Natural killer cell treated with Interleukin-12 subunit alpha and Interleukin-12 subunit beta and Interleukin-15 and Interleukin-18, amount 100 ng/mL, for 72 hours (primary cell): ENCODE results near the gene CGB1. TPM values are rescaled to one million over a fixed set of nuclear protein-coding genes. Genes with fewer than 3 reads are reported as not detected.
A peak's percentile ranks its signal among the peaks of the same experiment; 100 is the strongest.
"Not testable (repeated sequence)": the region's sequence is repeated elsewhere in the genome, so short reads cannot be mapped to it uniquely, and the experiment has no call there.

Source experiments
- ATAC-seq, 2 donors: fragments of 150-1000 bp; cut with Tn5 transposase in 1 of 2; sonication (Bioruptor Pico), chemical (Tn5 transposase) in 1 of 2; 2 replicates each; pipeline ENCODE4 v1.10.0; 2021
- DNase-seq: peaks from one replicate; pipeline ENCODE4 v3.0.0; 2022; ENCODE audit warnings: low spot score
- H3K27ac Mint-ChIP-seq, 2 donors: 1 replicate in 1 of 2; 2 replicates in 1 of 2; pipeline ENCODE4 v1.8.0; 2022; ENCODE audit warnings: mixed read lengths in 2 of 2, mild to moderate bottlenecking in 1 of 2, moderate library complexity in 1 of 2
- H3K27me3 Mint-ChIP-seq, 2 donors: 1 replicate in 1 of 2; 2 replicates in 1 of 2; pipeline ENCODE4 v1.8.0; 2022; ENCODE audit warnings: mixed read lengths in 2 of 2
- H3K36me3 Mint-ChIP-seq: one replicate; pipeline ENCODE4 v1.8.0; 2022; ENCODE audit warnings: mixed read lengths
- H3K4me1 Mint-ChIP-seq, 2 donors: 1 replicate in 1 of 2; 2 replicates in 1 of 2; pipeline ENCODE4 v1.8.0; 2022; ENCODE audit warnings: low read depth in 2 of 2, mixed read lengths in 2 of 2, mild to moderate bottlenecking in 1 of 2
- H3K4me3 Mint-ChIP-seq: one replicate; pipeline ENCODE4 v1.8.0; 2022; ENCODE audit warnings: mixed read lengths
- H3K9me3 Mint-ChIP-seq: 2 replicates; pipeline ENCODE4 v1.8.0; 2022; ENCODE audit warnings: mixed read lengths
- total RNA-seq, 2 donors: library from RNA; stranded (reverse); gene quantifications; one replicate each; pipeline ENCODE4 v1.2.3, GENCODE V29; 2022

The CGB1 gene
- total RNA-seq, result not detected

- H3K27me3 Mint-ChIP-seq, H3K4me1 Mint-ChIP-seq, H3K9me3 Mint-ChIP-seq, H3K36me3 Mint-ChIP-seq, DNase-seq, H3K27ac Mint-ChIP-seq, H3K4me3 Mint-ChIP-seq: not testable (repeated sequence)
- peak; percentile 56 to 64 for ATAC-seq
Measured at GRCh38 chr19:49036815-49037214, at the start of gene CGB1. CGB1 (minus strand) TSS chr19:49036895; CDS start chr19:49036711, 184 bp downstream.

DNA sequence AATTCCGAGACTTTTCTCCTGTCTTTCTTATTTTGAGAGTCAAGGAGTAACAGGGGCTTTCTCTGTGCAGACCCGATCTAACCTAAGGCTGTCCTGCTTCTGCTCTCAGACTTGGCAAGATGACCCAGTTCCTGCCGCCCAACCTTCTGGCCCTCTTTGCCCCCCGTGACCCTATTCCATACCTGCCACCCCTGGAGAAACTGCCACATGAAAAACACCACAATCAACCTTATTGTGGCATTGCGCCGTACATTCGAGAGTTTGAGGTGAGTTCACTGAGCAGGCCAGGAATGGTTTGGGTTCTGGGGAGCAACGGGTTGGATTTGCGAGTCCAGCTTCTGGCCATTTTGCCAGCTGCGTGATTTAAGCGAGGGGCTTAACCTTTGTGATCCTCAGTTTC, 49.6 kb upstream of the CGB1 start:
- ATAC-seq (no peak), DNase-seq (no peak)
- H3K4me3 Mint-ChIP-seq, result peak overlapping the region; percentile 100
- no peaks in the 10 kb centered on the region for H3K9me3 Mint-ChIP-seq
- peak overlapping the region; percentile 88 to 97 for H3K27ac Mint-ChIP-seq
- no peaks in the 10 kb centered on the region for H3K27me3 Mint-ChIP-seq
- peaks cover 18% of the 10 kb centered on the region for H3K36me3 Mint-ChIP-seq
- peaks cover 35 to 38% of the 10 kb centered on the region in 2 donors for H3K4me1 Mint-ChIP-seq

- H3K9me3 Mint-ChIP-seq, result no peaks in the 10 kb centered on the region
- DNase-seq (no peak), ATAC-seq (no peak)
- H3K4me3 Mint-ChIP-seq, result peak overlapping the region; percentile 100
- H3K27ac Mint-ChIP-seq, result peak overlapping the region; percentile 88 to 97
- H3K4me1 Mint-ChIP-seq, result peaks cover 32 to 33% of the 10 kb centered on the region in 2 donors
- no peaks in the 10 kb centered on the region for H3K27me3 Mint-ChIP-seq
- peaks cover 17% of the 10 kb centered on the region for H3K36me3 Mint-ChIP-seq
Measured at GRCh38 chr19:49085868-49086232, 49.2 kb upstream of the CGB1 start.

DNA sequence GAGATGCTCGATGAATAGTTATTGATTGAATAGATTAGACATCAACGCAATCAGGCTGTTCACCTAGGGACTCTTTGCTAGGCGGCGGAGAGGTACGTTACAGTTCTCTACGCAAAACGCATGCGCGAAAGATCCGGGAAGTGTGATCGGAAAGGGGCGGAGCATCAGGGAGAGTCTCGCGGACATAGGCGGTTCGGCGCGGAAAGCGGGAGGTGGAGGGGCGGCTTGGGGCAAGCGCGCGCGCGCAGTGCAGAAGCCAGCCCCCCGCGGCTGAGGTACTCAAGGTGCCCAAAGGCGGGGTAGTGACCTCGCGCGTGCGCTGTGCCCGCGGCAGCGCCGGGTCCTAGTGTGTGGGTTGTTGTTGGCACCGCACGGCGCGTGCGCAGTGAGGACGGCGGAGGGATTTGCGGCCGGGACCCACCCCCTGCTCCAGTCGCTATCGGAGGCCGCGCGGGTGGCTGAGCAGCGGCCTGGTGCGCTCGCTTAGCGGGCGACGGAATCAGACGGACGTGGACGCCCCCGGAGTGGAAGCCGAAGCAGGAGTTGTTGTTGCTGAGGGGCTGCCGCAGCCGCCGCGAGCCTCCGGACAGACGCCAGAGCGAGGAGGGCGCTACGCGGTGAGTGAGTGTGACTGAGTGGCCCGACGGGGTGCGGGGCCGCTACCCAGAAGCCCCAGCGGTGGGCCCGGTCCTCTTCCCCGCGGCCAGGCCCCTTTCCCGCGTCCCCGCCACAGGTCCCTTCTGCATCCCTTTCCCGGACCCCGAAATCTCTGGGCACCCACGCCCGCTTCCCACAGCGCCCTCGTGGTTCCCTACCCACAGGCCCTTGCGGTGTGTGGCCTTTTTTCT, 48.5 kb upstream of the CGB1 start, which contains the start of gene SNRNP70:
SNRNP70 (plus strand) TSS at position 432 of the 848 bp plus-strand sequence. CDS start 964 bp downstream, outside the sequence.
- peaks cover 17% of the 10 kb centered on the region for H3K36me3 Mint-ChIP-seq
- H3K27ac Mint-ChIP-seq, result peak within 1 kb of the TSS; percentile 88 to 97
- peak within 1 kb of the TSS; percentile 100 for H3K4me3 Mint-ChIP-seq

DNA sequence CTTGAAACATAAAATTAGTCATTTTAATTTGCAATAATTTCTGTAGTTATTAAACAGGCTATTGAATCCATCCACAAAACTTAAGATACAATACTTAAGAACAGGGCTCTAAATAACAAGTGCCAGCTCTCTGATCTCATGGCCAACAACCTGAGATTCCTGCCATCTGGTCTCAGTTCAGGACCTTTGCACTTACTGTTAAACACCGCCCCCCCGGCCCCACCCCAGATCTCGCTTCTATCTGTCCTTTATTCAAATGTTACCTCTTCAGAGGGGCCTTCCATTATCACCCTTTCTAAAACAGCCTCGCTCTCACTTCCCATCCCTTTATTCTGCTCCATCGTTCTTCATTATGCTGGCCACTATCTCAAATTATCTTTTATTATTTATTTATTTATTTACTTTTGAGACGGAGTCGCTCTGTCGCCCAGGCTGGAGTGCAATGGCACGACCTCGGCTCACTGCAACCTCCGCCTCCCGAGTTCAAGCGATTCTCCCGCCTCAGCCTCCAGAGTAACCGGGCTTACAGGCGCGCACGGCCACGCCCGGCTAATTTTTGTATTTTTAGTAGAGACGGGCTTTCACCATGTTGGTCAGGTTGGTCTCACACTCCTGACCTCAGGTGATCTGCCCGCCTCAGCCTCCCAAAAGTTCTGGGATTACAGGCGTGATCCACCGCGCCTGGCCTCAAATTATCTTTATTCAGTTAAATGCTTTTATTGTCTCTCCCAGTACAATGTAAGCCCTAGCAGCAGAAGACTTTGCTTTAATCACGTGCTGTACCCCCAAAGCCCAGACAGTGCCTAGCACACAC, 47.7 kb upstream of the CGB1 start:
- peak overlapping the region; percentile 88 to 97 for H3K27ac Mint-ChIP-seq
- peaks cover 17% of the 10 kb centered on the region for H3K36me3 Mint-ChIP-seq

More for the DNA sequence above, 48.5 kb upstream of the CGB1 start, which contains the start of gene SNRNP70:
- no peaks in the 10 kb centered on the region for H3K9me3 Mint-ChIP-seq
- peak; percentile 100 for DNase-seq
- ATAC-seq, result peak; percentile 97 to 98
- H3K27me3 Mint-ChIP-seq, result no peaks in the 10 kb centered on the region
- H3K4me1 Mint-ChIP-seq, result peaks cover 27% of the 10 kb centered on the region in 2 donors

DNA sequence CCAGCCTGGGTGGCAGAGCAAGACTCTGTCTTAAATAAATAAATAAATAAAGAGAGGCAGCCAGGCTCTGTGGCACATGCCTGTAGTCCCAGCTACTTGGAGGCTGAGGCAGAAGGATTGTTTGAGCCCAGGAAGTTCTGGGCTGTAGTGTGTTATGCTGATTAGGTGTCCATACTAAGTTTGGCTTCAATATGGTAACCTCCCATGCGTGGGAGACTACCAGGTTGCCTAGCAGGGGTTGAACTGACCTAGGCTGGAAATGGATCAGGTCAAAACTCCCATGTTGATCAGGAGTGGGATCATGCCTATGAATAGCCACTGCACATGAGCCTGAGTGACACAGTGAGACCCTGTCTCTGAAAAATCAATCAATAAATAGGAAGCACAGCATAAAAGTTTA, 44.6 kb upstream of the CGB1 start:
- no peaks in the 10 kb centered on the region for H3K27me3 Mint-ChIP-seq
- H3K27ac Mint-ChIP-seq, result no peak overlapping the region
- H3K4me1 Mint-ChIP-seq, result peaks cover 13 to 15% of the 10 kb centered on the region in 2 donors
- no peaks in the 10 kb centered on the region for H3K9me3 Mint-ChIP-seq
- no peak overlapping the region for H3K4me3 Mint-ChIP-seq
- no peak for DNase-seq
- ATAC-seq, result no peak
- peaks cover 6% of the 10 kb centered on the region for H3K36me3 Mint-ChIP-seq

More for the DNA sequence above, 47.7 kb upstream of the CGB1 start:
- peak overlapping the region; percentile 100 for H3K4me3 Mint-ChIP-seq
- ATAC-seq (no peak), DNase-seq (no peak)
- H3K4me1 Mint-ChIP-seq, result peaks cover 25% of the 10 kb centered on the region in 2 donors
- no peaks in the 10 kb centered on the region for H3K9me3 Mint-ChIP-seq
- H3K27me3 Mint-ChIP-seq, result no peaks in the 10 kb centered on the region

DNA sequence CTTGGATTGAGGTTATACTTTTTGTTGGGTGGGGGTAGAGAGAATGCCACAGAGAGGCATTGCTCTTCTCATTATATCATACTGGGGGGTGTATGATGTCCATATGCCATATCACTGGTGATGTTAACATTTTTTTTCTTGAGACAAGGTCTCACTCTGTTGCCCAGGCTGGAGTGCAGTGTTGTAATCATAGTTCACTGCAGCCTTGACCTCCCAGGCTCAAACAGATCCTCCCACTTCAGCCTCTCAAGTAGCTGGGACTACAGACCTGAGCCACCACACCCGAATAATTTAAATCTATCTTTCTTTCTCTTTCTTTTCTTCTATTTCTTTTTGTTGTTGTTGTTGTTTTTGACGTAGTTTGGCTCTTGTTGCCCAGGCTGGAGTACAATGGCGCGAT, 43.7 kb upstream of the CGB1 start:
- Mint-ChIP-seq H3K9me3 (no peaks in the 10 kb centered on the region), H3K4me3 (no peak overlapping the region)
- DNase-seq, result no peak

GRCh38 chr19:49074869-49075268, 38.2 kb upstream of the CGB1 start:
- not testable (repeated sequence) for ATAC-seq, DNase-seq, H3K9me3 Mint-ChIP-seq, H3K4me3 Mint-ChIP-seq, H3K27ac Mint-ChIP-seq
- H3K4me1 Mint-ChIP-seq, result peaks cover 9 to 11% of the 10 kb centered on the region in 2 donors
- H3K36me3 Mint-ChIP-seq, result peaks cover 13% of the 10 kb centered on the region
- peaks cover 27 to 30% of the 10 kb centered on the region in 2 donors for H3K27me3 Mint-ChIP-seq

More for the DNA sequence above, 43.7 kb upstream of the CGB1 start:
- ATAC-seq, result no peak
- no peak overlapping the region for H3K27ac Mint-ChIP-seq
- no peaks in the 10 kb centered on the region for H3K36me3 Mint-ChIP-seq
- H3K27me3 Mint-ChIP-seq, result peaks cover 0 to 4% of the 10 kb centered on the region in 2 donors
- peaks cover 7 to 8% of the 10 kb centered on the region in 2 donors for H3K4me1 Mint-ChIP-seq

- peaks cover 36 to 41% of the 10 kb centered on the region in 2 donors for H3K27me3 Mint-ChIP-seq
- peaks cover 4% of the 10 kb centered on the region for H3K9me3 Mint-ChIP-seq
- H3K36me3 Mint-ChIP-seq, result peaks cover 13% of the 10 kb centered on the region
- H3K27ac Mint-ChIP-seq, result no peak overlapping the region
- DNase-seq (no peak), ATAC-seq (no peak)
- H3K4me1 Mint-ChIP-seq, result peaks cover 9 to 11% of the 10 kb centered on the region in 2 donors
- H3K4me3 Mint-ChIP-seq, result peak overlapping the region; percentile 57
Measured at GRCh38 chr19:49073514-49074378, 37.1 kb upstream of the CGB1 start.

DNA sequence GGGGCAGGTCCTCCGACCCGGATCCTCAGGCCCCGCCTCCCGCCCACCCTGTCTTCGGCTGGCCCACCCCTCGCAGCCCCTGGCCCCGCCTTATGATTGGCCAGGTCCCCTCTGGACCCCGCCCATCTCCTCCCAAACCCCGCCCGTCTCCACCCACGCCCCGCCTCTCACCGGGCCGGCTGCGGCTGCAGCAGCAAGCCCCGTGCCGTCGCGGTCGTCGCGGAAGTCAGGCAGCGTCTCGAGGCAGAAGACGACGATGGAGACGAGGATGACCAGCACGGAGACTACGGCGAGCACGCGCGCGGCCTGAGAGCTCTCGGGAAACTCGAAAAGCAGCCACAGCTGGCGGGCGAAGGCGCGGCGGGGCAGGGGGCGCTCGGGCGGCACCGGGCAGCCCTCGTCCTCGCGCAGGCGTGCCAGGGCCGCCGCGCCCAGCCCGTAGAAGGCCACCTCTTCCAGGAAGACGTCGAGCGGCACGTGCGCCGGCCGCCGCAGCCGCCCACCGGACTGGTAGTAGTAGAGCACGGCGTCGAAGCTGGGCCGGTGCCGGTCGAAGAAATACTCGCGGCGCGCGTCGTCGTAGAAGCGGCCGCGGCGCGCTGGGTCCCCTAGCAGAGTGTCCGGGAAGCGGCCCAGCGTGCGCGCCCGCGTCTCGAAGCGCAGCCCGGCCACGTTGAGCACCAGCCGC, 35.3 kb upstream of the CGB1 start:
- peak in 1 of 2 donors; percentile 54 for ATAC-seq

GRCh38 chr19:49070416-49070815, 33.7 kb upstream of the CGB1 start:
- Mint-ChIP-seq H3K27me3 (peaks cover 52 to 69% of the 10 kb centered on the region in 2 donors), H3K27ac (no peak overlapping the region), H3K36me3 (peaks cover 13% of the 10 kb centered on the region), H3K4me1 (peaks cover 11 to 12% of the 10 kb centered on the region in 2 donors), H3K9me3 (peaks cover 4% of the 10 kb centered on the region), H3K4me3 (no peak overlapping the region)
- DNase-seq (no peak), ATAC-seq (no peak)

More for the DNA sequence above, 35.3 kb upstream of the CGB1 start:
- H3K27ac Mint-ChIP-seq, result no peak overlapping the region
- peaks cover 45 to 53% of the 10 kb centered on the region in 2 donors for H3K27me3 Mint-ChIP-seq
- H3K36me3 Mint-ChIP-seq, result peaks cover 13% of the 10 kb centered on the region
- H3K4me1 Mint-ChIP-seq, result peaks cover 9 to 11% of the 10 kb centered on the region in 2 donors
- H3K4me3 Mint-ChIP-seq, result no peak overlapping the region
- H3K9me3 Mint-ChIP-seq, result peaks cover 4% of the 10 kb centered on the region
- no peak for DNase-seq

GRCh38 chr19:49069026-49069425, 32.3 kb upstream of the CGB1 start:
- Mint-ChIP-seq H3K4me3 (no peak overlapping the region), H3K27ac (no peak overlapping the region), H3K9me3 (peaks cover 4% of the 10 kb centered on the region), H3K27me3 (peaks cover 48 to 67% of the 10 kb centered on the region in 2 donors), H3K36me3 (peaks cover 13% of the 10 kb centered on the region), H3K4me1 (peaks cover 11 to 13% of the 10 kb centered on the region in 2 donors)
- no peak for ATAC-seq
- DNase-seq, result no peak
